GM12878 (cell line): ENCODE measurements around the gene STRA8. TPM values are rescaled to one million over a fixed set of nuclear protein-coding genes. Genes with fewer than 3 reads are reported as not detected.

Source experiments
- ATAC-seq: fragments of 200-7000 bp; cut with Tn5 transposase; 3 replicates; pipeline ENCODE4 v1.9.1; 2020; ENCODE audit warnings: mild to moderate bottlenecking, moderate library complexity
- BruUV-seq: library from RNA; stranded (reverse); fragments of 400-500 nt; replicated peaks from 2 replicates; lab custom pipeline; 2021; lab: Mats Ljungman, UMichigan
- CTCF ChIA-PET: fragments of 300-600 bp; sonication (Branson Sonifier 250); formaldehyde crosslinking; extraction: SDS; loops from one replicate; lab custom pipeline; 2021; ENCODE audit warnings: inconsistent platforms; lab: Yijun Ruan, JAX
- POLR2A ChIA-PET: fragments of 350-600 bp; formaldehyde crosslinking; extraction: SDS; loops from one replicate; lab custom pipeline; 2021; ENCODE audit warnings: inconsistent platforms; lab: Charles Lee
- RAD21 ChIA-PET: fragments of 300-600 bp; sonication (Branson Sonifier 250); formaldehyde crosslinking; loops from one replicate; lab custom pipeline; 2023; ENCODE audit warnings: antibody characterized with exemption; ENCODE audit not compliant: unreplicated experiment; lab: Charles Lee
- SMC1A ChIA-PET: fragments of 300-600 bp; sonication (Branson Sonifier 250); formaldehyde crosslinking; loops from one replicate; lab custom pipeline; 2023; ENCODE audit not compliant: unreplicated experiment, uncharacterized antibody; lab: Charles Lee
- DNase-seq: peaks from one replicate; pipeline ENCODE4 v3.0.0-alpha.2; 2011; ENCODE audit warnings: low read depth, low spot score
- FAIRE-seq: peaks from 3 replicates; lab custom pipeline; 2011; peaks lifted over from hg19 to GRCh38; lab: Jason Lieb, UNC
- H2AFZ ChIP-seq: 2 replicates; pipeline ENCODE4 v1.6.0; 2011; ENCODE audit warnings: low read depth, low read length, control low read depth; ENCODE audit not compliant: control insufficient read depth
- H3K27ac ChIP-seq: 2 replicates; pipeline ENCODE4 v1.5.1; 2011; ENCODE audit warnings: control low read depth; ENCODE audit not compliant: control insufficient read depth, insufficient read depth
- H3K27me3 ChIP-seq, 2 experiments: replicated peaks in 1 of 2; 2 replicates each; pipeline versions ENCODE4 v1.6.0 to v1.6.1; 2011; ENCODE audit warnings: low read length in 1 of 2; ENCODE audit not compliant: control insufficient read depth in 2 of 2, insufficient read depth in 2 of 2
- H3K36me3 ChIP-seq, 2 experiments: 2 replicates each; pipeline ENCODE4 v1.5.1; 2011; ENCODE audit warnings: low read length in 1 of 2; ENCODE audit not compliant: control insufficient read depth in 2 of 2, insufficient read depth in 2 of 2
- H3K4me1 ChIP-seq: 2 replicates; pipeline ENCODE4 v1.6.1; 2011; ENCODE audit warnings: mild to moderate bottlenecking, low read length, moderate library complexity, mixed read lengths; ENCODE audit not compliant: control insufficient read depth, insufficient read depth
- H3K4me2 ChIP-seq: 2 replicates; pipeline ENCODE4 v1.6.0; 2011; ENCODE audit warnings: control low read depth; ENCODE audit not compliant: control insufficient read depth, insufficient read depth
- H3K4me3 ChIP-seq: fragments of 200-600 bp; sonication (generic); 2 replicates; pipeline ENCODE4 v1.5.1; 2016
- H3K79me2 ChIP-seq: 2 replicates; pipeline ENCODE4 v1.6.0; 2011; ENCODE audit warnings: low read length; ENCODE audit not compliant: control insufficient read depth, insufficient read depth
- H3K9ac ChIP-seq: 2 replicates; pipeline ENCODE4 v1.8.0; 2011; ENCODE audit warnings: low read length, control low read depth, mixed read lengths; ENCODE audit not compliant: control insufficient read depth, insufficient read depth
- H3K9me3 ChIP-seq: replicated peaks from 3 replicates; pipeline ENCODE4 v1.5.1; 2011; ENCODE audit warnings: mild to moderate bottlenecking, low read length; ENCODE audit not compliant: control insufficient read depth, insufficient read depth
- H4K20me1 ChIP-seq: 2 replicates; pipeline ENCODE4 v1.6.0; 2011; ENCODE audit not compliant: control insufficient read depth, insufficient read depth
- BCLAF1 ChIP-seq: fragments of 450-650 bp; IDR thresholded peaks from 2 replicates; pipeline ENCODE4 v1.6.1; 2017; ENCODE audit warnings: antibody characterized with exemption, mild to moderate bottlenecking, moderate library complexity
- CREB1 ChIP-seq: IDR thresholded peaks from 2 replicates; pipeline ENCODE4 v1.6.1; 2012; ENCODE audit warnings: low read depth, mild to moderate bottlenecking, inconsistent platforms
- E4F1 ChIP-seq: fragments of 450-650 bp; IDR thresholded peaks from 2 replicates; pipeline ENCODE4 v1.6.1; 2018; ENCODE audit warnings: borderline replicate concordance, mild to moderate bottlenecking; ENCODE audit not compliant: partially characterized antibody
- EED ChIP-seq: sonication (generic); IDR thresholded peaks from 2 replicates; pipeline ENCODE4 v1.6.1; 2016; ENCODE audit warnings: antibody characterized with exemption, low read depth
- EP300 ChIP-seq, 2 experiments: fragments of 150-350 bp in 1 of 2; IDR thresholded peaks; 2 replicates each; pipeline ENCODE4 v1.6.1; 2011 to 2012; ENCODE audit warnings: low read depth in 2 of 2, low read length in 2 of 2, borderline replicate concordance in 1 of 2, improper control_type of control experiment in 1 of 2, inconsistent platforms in 1 of 2; ENCODE audit not compliant: control insufficient read depth in 1 of 2
- FOS ChIP-seq: IDR thresholded peaks from 3 replicates; pipeline ENCODE4 v1.6.1; 2011; ENCODE audit warnings: borderline replicate concordance; ENCODE audit not compliant: insufficient read length; ENCODE audit errors: extremely low read depth
- GABPA ChIP-seq: IDR thresholded peaks from 2 replicates; pipeline ENCODE4 v1.6.1; 2014; ENCODE audit warnings: antibody characterized with exemption, low read depth, mild to moderate bottlenecking, inconsistent platforms
- HDGF ChIP-seq: fragments of 450-650 bp; IDR thresholded peaks from 2 replicates; pipeline ENCODE4 v1.6.1; 2016; ENCODE audit warnings: antibody characterized with exemption
- NR2F1 ChIP-seq: fragments of 450-650 bp; conservative IDR thresholded peaks from 2 replicates; pipeline ENCODE4 v1.6.1; 2017; ENCODE audit warnings: mild to moderate bottlenecking
- POLR2AphosphoS2 ChIP-seq: IDR thresholded peaks from 2 replicates; pipeline ENCODE4 v1.6.1; 2011; ENCODE audit warnings: low read depth, mild to moderate bottlenecking, low read length, improper control_type of control experiment, moderate library complexity
- ZNF384 ChIP-seq: IDR thresholded peaks from 2 replicates; pipeline ENCODE4 v1.6.1; 2012; ENCODE audit warnings: low read depth, mild to moderate bottlenecking, low read length, improper control_type of control experiment, borderline replicate concordance
- ZNF592 ChIP-seq: fragments of 450-650 bp; IDR thresholded peaks from 2 replicates; pipeline ENCODE4 v1.6.1; 2017; ENCODE audit warnings: mild to moderate bottlenecking, moderate library complexity
- WGBS: methylation state at CpG from one replicate; pipeline ENCODE4 v1.1.6; 2016; ENCODE audit warnings: low lambda C conversion rate; ENCODE audit not compliant: insufficient replicate concordance, insufficient coverage; ENCODE audit errors: missing lambda C conversion rate; 5-methylcytosine and 5-hydroxymethylcytosine counted together
- in situ Hi-C: fragments of 300-500 bp; cut with MboI; formaldehyde crosslinking; loops from 9 replicates; pipeline ENCODE4 v1.14.3; 2018; ENCODE audit warnings: mixed read lengths
- intact Hi-C: fragments of 100-400 bp; cut with micrococcal nuclease; formaldehyde crosslinking; loops from one replicate; pipeline ENCODE4 v1.14.2; 2022; ENCODE audit not compliant: unreplicated experiment
- polyA plus RNA-seq, 11 experiments: library from polyadenylated mRNA; depleted of rRNA in 4 of 11; unstranded in 6 of 11; stranded (reverse) in 5 of 11; fragments of >200 nt; fragmentation: Nextera tagmentation in 4 of 11; fragmentation: Illumina TruSeq in 1 of 11; extraction: Ambion mirVana in 4 of 11; extraction: Trizol in 1 of 11; gene quantifications; 1 replicate in 1 of 11; 2 replicates in 10 of 11; pipeline versions ENCODE4 v1.2.1 to v1.2.3, GENCODE V29; 2011 to 2016; ENCODE audit warnings: inconsistent platforms in 2 of 11, missing spikeins in 2 of 11, low read depth in 1 of 11
- total RNA-seq, 4 experiments: library from RNA; depleted of rRNA in 3 of 4; stranded (reverse); fragments of >200 nt in 3 of 4; fragmentation: Illumina TruSeq in 1 of 4; extraction: Trizol in 1 of 4; gene quantifications; 2 replicates each; pipeline versions ENCODE4 v1.2.1 to v1.2.3, GENCODE V29; 2013 to 2021

STRA8 gene
- total and polyA plus RNA-seq, 10 of the 15 experiments (the other 5 are each of a cell fraction or from before 2014, with no cell fraction given), result 0.15 TPM; not detected in 9

- no TSS peak for BruUV-seq
- CTCF ChIA-PET, result interaction anchor here (0.9 to 4.0 kb wide), 4 partner anchors 11 to 388 kb away, joined by 3 to 19 read pairs (median 4); no protein-coding TSS in a partner anchor
Measured at GRCh38 chr7:135285547-135286233, 52.1 kb downstream of the STRA8 start.

More at GRCh38 chr7:135285547-135286233, 52.1 kb downstream of the STRA8 start:
- in situ Hi-C loops (no loop called here), intact Hi-C loops (no loop called here)
- ChIA-PET POLR2A (no interaction called here), SMC1A (interaction anchor here (0.9 kb wide), 1 partner anchor 50 kb away, joined by 4 read pairs; no protein-coding TSS in a partner anchor), RAD21 (interaction anchor here (0.9 kb wide), 1 partner anchor 11 kb away, joined by 3 read pairs; no protein-coding TSS in a partner anchor)
- 43% methylated on average over 5 of the region's 5 CpGs for WGBS
- H2AFZ ChIP-seq, result no peak overlapping the region
- no peak overlapping the region for H3K27ac ChIP-seq
- no peak overlapping the region for H3K4me3 ChIP-seq
- no peaks in the 10 kb centered on the region for H3K27me3 ChIP-seq
- H4K20me1 ChIP-seq, result no peaks in the 10 kb centered on the region
- H3K79me2 ChIP-seq, result no peaks in the 10 kb centered on the region
- H3K4me2 ChIP-seq, result no peak overlapping the region
- no peaks in the 10 kb centered on the region for H3K9me3 ChIP-seq
- DNase-seq, result no peak
- ATAC-seq, result no peak
- no peak overlapping the region for H3K9ac ChIP-seq
- FAIRE-seq, result no peak
- H3K36me3 ChIP-seq, result no peaks in the 10 kb centered on the region
- H3K4me1 ChIP-seq, result no peaks in the 10 kb centered on the region
- TF ChIP-seq EED, result no peak
- no peak for TF ChIP-seq NR2F1
- no peak for TF ChIP-seq HDGF
- TF ChIP-seq E4F1, result no peak
- no peak for TF ChIP-seq POLR2AphosphoS2
- TF ChIP-seq ZNF384, result no peak
- TF ChIP-seq GABPA, result no peak
- no peak for TF ChIP-seq ZNF592
- TF ChIP-seq CREB1, result no peak
- no peak for TF ChIP-seq FOS
- TF ChIP-seq BCLAF1, result no peak
- no peak for TF ChIP-seq EP300 (IDR thresholded peaks at IDR 0.05; ENCODE audit: borderline replicate concordance in 1 of 2, control insufficient read depth in 1 of 2, low read depth in 2 of 2, low read length in 2 of 2)
